ENCODE data around the gene MYCBPAP.

DNA sequence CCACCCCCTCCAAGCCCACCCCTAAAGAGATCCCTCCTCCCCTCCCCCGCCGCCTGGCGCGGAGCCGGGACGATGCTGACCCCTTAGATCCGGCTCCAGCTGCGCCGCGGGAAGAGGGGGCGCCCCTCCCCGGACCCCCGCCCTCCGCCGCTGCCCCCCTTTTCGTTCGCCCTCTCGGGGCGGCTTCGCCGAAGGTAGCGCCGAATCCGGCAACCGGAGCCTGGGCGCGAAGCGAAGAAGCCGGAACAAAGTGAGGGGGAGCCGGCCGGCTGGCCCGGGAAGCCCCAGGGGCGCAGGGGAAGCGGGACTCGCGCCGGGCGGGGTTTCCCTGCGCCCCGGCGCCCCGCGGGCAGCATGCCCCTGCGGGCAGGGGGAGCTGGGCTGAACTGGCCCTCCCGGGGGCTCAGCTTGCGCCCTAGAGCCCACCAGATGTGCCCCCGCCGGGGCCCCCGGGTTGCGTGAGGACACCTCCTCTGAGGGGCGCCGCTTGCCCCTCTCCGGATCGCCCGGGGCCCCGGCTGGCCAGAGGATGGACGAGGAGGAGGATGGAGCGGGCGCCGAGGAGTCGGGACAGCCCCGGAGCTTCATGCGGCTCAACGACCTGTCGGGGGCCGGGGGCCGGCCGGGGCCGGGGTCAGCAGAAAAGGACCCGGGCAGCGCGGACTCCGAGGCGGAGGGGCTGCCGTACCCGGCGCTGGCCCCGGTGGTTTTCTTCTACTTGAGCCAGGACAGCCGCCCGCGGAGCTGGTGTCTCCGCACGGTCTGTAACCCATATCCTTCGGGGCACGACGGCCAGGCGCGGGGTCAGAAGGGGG, 52.9 kb downstream of the MYCBPAP start:
- TF ChIP-seq, protein P1, sequence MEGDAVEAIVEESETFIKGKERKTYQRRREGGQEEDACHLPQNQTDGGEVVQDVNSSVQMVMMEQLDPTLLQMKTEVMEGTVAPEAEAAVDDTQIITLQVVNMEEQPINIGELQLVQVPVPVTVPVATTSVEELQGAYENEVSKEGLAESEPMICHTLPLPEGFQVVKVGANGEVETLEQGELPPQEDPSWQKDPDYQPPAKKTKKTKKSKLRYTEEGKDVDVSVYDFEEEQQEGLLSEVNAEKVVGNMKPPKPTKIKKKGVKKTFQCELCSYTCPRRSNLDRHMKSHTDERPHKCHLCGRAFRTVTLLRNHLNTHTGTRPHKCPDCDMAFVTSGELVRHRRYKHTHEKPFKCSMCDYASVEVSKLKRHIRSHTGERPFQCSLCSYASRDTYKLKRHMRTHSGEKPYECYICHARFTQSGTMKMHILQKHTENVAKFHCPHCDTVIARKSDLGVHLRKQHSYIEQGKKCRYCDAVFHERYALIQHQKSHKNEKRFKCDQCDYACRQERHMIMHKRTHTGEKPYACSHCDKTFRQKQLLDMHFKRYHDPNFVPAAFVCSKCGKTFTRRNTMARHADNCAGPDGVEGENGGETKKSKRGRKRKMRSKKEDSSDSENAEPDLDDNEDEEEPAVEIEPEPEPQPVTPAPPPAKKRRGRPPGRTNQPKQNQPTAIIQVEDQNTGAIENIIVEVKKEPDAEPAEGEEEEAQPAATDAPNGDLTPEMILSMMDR (IDR thresholded peaks at IDR 0.05; ENCODE audit: extremely low read depth in 1 of 2, insufficient read depth in 1 of 2, low read depth in 1 of 2, low read length in 2 of 2) = no peak
- TF ChIP-seq POLR2A (IDR thresholded peaks at IDR 0.05; ENCODE audit: low read depth, low read length) (no peak), EZH2 (IDR thresholded peaks at IDR 0.05; ENCODE audit: borderline replicate concordance, low read depth, low read length, severe bottlenecking) (peak; percentile 94), POLR2AphosphoS5 (IDR thresholded peaks at IDR 0.05; ENCODE audit: insufficient read depth, low read depth, low read length) (no peak), MAX (IDR thresholded peaks at IDR 0.05; ENCODE audit: insufficient read depth, insufficient read length) (no peak)

Measured in endothelial cell of umbilical vein (primary cell).